ENCODE data around the gene CDK5RAP3.

CDK5RAP3 gene

GRCh38 chr17:47942568-47942967, 28.3 kb upstream of the CDK5RAP3 start:
- H3K4me3 ChIP-seq (ENCODE audit: low read length), result peak overlapping the region; percentile 88
- TF ChIP-seq, protein P1, sequence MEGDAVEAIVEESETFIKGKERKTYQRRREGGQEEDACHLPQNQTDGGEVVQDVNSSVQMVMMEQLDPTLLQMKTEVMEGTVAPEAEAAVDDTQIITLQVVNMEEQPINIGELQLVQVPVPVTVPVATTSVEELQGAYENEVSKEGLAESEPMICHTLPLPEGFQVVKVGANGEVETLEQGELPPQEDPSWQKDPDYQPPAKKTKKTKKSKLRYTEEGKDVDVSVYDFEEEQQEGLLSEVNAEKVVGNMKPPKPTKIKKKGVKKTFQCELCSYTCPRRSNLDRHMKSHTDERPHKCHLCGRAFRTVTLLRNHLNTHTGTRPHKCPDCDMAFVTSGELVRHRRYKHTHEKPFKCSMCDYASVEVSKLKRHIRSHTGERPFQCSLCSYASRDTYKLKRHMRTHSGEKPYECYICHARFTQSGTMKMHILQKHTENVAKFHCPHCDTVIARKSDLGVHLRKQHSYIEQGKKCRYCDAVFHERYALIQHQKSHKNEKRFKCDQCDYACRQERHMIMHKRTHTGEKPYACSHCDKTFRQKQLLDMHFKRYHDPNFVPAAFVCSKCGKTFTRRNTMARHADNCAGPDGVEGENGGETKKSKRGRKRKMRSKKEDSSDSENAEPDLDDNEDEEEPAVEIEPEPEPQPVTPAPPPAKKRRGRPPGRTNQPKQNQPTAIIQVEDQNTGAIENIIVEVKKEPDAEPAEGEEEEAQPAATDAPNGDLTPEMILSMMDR (conservative IDR thresholded peaks at IDR 0.05; ENCODE audit: low read length), result no peak
- no peak for DNase-seq (ENCODE audit: low read depth)

DNA sequence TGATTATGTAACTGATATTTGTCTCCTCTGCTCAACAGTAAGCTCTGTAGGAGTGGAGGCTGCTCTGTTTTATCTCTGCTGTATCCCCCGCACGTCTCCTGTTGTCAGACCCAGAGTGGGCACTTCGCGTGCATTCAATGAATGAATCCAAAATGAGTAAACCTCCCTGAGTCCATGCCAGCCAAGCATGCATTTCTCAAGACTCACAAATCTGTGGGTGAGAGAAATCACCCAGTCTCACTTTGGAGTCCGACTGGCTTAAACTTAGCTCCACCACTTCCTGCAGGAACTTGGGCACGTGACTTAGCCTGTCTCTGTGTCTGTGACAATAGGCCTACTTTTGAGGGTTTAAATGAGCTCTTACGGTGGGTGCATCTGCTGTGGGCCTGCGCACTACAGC, 25.8 kb upstream of the CDK5RAP3 start:
- no peak overlapping the region for H3K4me3 ChIP-seq (ENCODE audit: low read length)
- TF ChIP-seq, protein P1 (conservative IDR thresholded peaks at IDR 0.05; ENCODE audit: low read length), result no peak
- peak; percentile 25 for DNase-seq (ENCODE audit: low read depth)

DNA sequence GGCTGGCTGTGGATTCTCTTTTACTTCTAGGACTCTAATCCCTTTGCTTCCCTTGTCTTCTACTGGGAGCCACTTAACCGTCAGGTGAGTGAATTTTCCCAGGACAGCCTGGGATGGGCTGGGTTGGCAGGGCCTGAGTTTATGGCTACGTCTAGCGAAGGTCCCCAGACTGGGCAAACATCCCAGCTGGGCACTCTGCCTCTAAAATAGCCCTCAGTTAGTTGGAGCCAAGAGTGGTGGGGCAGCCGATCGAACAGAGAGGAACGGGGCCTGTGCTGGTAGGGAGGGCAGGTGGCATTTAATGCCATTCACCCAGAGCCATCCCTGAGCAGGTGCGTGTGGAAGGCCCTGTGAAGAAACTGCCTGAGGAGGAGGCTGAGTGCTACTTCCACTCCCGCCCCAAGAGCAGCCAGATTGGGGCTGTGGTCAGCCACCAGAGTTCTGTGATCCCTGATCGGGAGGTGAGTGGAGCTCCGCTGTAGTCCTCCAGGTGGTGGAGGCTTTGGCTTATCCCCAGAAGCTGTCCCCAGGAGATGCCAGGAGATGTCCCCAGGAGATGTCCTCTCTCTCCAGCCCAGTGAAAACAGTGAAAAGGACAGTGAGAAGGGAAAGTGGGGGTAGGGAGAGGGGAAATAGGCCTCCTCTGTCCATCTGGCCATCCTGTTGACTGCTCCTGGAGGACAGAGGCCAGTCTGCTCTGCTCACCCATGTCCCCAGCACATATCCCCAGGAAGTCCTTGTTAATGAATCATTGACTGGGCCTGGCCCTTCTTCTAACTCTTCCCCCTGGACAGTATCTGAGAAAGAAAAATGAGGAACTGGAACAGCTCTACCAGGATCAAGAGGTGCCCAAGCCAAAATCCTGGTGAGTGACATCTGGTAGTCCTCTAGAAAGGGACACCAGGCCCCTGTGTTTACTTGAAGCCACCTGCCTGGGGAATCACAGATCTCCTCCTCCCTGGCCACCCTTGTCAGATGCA, 25.1 kb upstream of the CDK5RAP3 start:
- TF ChIP-seq, protein P1 (conservative IDR thresholded peaks at IDR 0.05; ENCODE audit: low read length), result no peak
- H3K4me3 ChIP-seq (ENCODE audit: low read length), result no peak overlapping the region
- no peak for DNase-seq (ENCODE audit: low read depth)

DNA sequence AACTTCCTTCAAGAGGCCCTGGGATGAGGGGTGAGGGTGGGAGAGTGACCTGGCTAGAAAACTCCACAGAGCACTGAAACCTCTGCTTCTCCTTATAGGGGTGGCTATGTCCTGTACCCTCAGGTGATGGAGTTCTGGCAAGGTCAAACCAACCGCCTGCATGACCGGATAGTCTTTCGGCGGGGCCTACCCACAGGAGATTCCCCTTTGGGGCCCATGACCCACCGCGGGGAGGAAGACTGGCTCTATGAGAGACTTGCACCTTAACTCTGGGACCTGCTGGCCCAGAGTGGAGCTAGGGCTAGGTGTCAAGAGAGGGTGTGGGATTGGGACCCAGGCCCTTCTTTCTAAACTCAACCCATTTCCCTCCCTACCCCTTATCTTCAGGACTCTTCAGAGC, 24.4 kb upstream of the CDK5RAP3 start:
- H3K4me3 ChIP-seq (ENCODE audit: low read length), result no peak overlapping the region
- DNase-seq (ENCODE audit: low read depth), result no peak
- TF ChIP-seq, protein P1 (conservative IDR thresholded peaks at IDR 0.05; ENCODE audit: low read length), result no peak

DNA sequence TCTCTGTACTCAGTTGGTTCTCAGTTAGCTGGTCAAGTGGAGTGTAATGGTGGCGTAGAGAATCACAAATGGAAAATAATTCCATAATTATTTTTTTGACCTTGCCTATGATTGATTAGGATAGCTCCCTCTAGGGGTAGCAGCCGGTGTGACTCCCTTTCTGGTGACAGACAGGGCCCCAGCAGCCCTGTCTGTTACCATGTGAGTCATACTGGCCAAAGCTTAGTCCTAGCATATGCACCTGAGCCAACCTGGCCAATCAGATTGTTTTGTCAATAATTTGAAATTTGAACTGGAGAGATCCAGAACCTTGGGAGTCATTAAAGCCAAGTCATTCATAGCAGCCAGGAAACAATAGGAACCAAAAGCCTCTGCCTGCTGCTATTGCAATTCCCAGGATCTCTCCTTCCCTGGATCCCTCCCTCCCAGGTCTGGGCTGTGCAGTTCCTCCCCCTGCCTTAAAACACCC, 23.9 kb upstream of the CDK5RAP3 start:
- peak; percentile 73 for DNase-seq (ENCODE audit: low read depth)
- TF ChIP-seq, protein P1 (conservative IDR thresholded peaks at IDR 0.05; ENCODE audit: low read length), result peak; percentile 80
- H3K4me3 ChIP-seq (ENCODE audit: low read length), result no peak overlapping the region

DNA sequence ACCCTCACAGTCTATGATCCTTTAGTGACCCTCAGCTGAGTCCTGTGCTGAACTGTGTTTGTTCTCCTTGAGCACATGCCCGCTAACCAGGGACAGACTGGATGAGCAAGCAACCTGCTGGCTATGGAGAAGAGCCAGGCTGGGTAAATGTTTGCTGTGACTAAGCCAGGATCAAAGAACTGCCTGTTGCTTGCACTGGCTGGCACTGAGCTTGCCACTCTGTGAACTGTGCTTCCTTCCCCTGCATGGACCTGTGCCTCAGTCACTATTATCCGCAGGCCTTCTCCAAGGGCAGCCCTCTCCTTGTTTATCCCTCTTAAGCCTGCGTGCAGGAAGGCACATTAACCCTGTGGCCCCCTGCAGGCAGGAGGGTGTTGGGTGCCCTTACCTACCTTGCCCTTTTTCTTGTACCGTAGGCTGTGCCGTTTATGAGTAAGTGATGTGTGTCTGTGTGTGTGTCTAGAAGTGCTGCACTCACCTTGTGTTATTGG, 22.2 kb upstream of the CDK5RAP3 start:
- no peak for DNase-seq (ENCODE audit: low read depth)
- TF ChIP-seq, protein P1 (conservative IDR thresholded peaks at IDR 0.05; ENCODE audit: low read length), result no peak
- no peak overlapping the region for H3K4me3 ChIP-seq (ENCODE audit: low read length)
